Thoracic aorta (tissue), 2 donors: ENCODE data around the gene ZBTB24. TPM values are rescaled to one million over a fixed set of nuclear protein-coding genes. Genes with fewer than 3 reads are reported as not detected.

Source experiments
- ATAC-seq: fragments of 150-250 bp; one replicate; pipeline ENCODE4 v1.8.0; 2017; ENCODE audit warnings: low read depth; ENCODE audit not compliant: insufficient number of reproducible peaks, low FRiP score
- DNase-seq: peaks from one replicate; pipeline ENCODE4 v3.0.0-alpha.2; 2020; ENCODE audit warnings: low spot score
- H3K27ac ChIP-seq, 2 donors: fragments of 200-600 bp; sonication (generic); 1 replicate in 1 of 2; 2 replicates in 1 of 2; pipeline ENCODE4 v1.5.1; 2016; ENCODE audit warnings: mild to moderate bottlenecking in 2 of 2, moderate library complexity in 2 of 2
- H3K27me3 ChIP-seq: fragments of 200-600 bp; sonication (generic); replicated peaks from 2 replicates; pipeline ENCODE4 v1.6.0; 2016; ENCODE audit warnings: mild to moderate bottlenecking; ENCODE audit not compliant: insufficient read depth
- H3K36me3 ChIP-seq: fragments of 200-600 bp; sonication (generic); one replicate; pipeline ENCODE4 v1.5.1; 2016
- H3K4me1 ChIP-seq, 2 donors: fragments of 200-600 bp; sonication (generic); 1 replicate in 1 of 2; 2 replicates in 1 of 2; pipeline versions ENCODE4 v1.5.1 to v1.6.0; 2016; ENCODE audit warnings: low read depth in 2 of 2, mild to moderate bottlenecking in 1 of 2; ENCODE audit not compliant: control insufficient read depth in 1 of 2
- H3K4me3 ChIP-seq: fragments of 200-600 bp; sonication (generic); 2 replicates; pipeline ENCODE4 v1.5.1; 2016; ENCODE audit warnings: mild to moderate bottlenecking
- H3K9me3 ChIP-seq: fragments of 200-600 bp; sonication (generic); 2 replicates; pipeline ENCODE4 v1.5.1; 2016
- CTCF ChIP-seq: fragments of 200-600 bp; sonication (generic); IDR thresholded peaks from one replicate; pipeline ENCODE4 v1.5.1; 2019; ENCODE audit warnings: antibody characterized with exemption
- total RNA-seq, 2 donors: library from RNA; depleted of rRNA; stranded (reverse); fragments of >200 nt; gene quantifications; one replicate each; pipeline versions ENCODE4 v1.1.0 to v1.2.3, GENCODE V29; 2016

The ZBTB24 gene
- total RNA-seq, 2 donors from 2014 or later = 3.2 to 9.5 TPM

GRCh38 chr6:109460161-109460829 is 22.7 kb downstream of the ZBTB24 start:
- Histone ChIP-seq H3K36me3 (peaks cover under 1% of the 10 kb centered on the region), H3K27ac (no peak overlapping the region), H3K9me3 (no peaks in the 10 kb centered on the region), H3K4me3 (no peak overlapping the region), H3K4me1 (peaks cover 7 to 17% of the 10 kb centered on the region in 2 donors), H3K27me3 (no peaks in the 10 kb centered on the region)
- ATAC-seq (no peak), DNase-seq (no peak)
- no peak for TF ChIP-seq CTCF

DNA sequence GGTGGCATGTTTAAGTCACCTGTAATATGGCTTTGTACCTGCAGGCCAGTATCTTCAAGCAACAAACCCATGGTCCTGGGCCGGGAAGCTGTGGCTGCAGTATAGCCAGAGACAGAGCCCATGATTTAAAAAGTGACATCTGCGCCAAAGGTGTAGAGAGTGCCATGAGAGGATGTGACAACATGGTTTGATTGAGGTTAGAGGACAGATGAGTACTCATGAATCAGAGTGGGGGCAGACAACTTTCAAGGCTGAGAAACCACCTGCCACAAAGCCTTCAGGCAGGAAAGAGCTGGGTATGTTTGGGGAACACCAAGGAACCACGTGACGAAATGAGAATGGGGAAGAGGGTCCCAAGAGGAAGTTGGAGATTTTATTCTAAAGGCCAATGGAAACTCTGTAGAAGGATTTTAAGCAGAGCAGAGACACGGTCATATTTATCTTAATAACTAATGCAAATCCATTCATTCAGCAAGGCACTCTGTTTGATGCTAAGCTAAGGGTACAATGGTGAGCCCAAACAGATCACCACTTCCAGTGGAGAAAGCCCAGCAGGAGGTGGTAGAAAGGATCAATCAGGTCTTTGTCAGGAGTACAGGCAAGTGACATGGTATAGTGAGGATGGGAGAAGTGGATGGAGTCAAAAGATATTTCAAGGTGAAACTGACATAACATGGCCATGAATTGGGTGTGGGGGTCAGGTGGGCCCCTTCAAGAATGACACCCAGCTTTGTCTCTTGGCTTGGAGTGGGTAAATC is 24.1 kb downstream of the ZBTB24 start:
- no peak for TF ChIP-seq CTCF
- H3K4me3 ChIP-seq = no peak overlapping the region
- H3K9me3 ChIP-seq = no peaks in the 10 kb centered on the region
- H3K27me3 ChIP-seq = no peaks in the 10 kb centered on the region
- peaks cover 9 to 25% of the 10 kb centered on the region in 2 donors for H3K4me1 ChIP-seq
- H3K27ac ChIP-seq = no peak overlapping the region
- ATAC-seq = no peak
- no peak for DNase-seq
- no peaks in the 10 kb centered on the region for H3K36me3 ChIP-seq

- no peak for TF ChIP-seq CTCF
- peak overlapping the region; percentile 28 to 90 for H3K27ac ChIP-seq
- H3K4me3 ChIP-seq = no peak overlapping the region
- ATAC-seq (no peak), DNase-seq (no peak)
- no peaks in the 10 kb centered on the region for H3K36me3 ChIP-seq
- H3K9me3 ChIP-seq = no peaks in the 10 kb centered on the region
- peaks cover 9 to 31% of the 10 kb centered on the region in 2 donors for H3K4me1 ChIP-seq
- H3K27me3 ChIP-seq = no peaks in the 10 kb centered on the region
These were observed 25.4 kb downstream of the ZBTB24 start for GRCh38 chr6:109457562-109457996.

DNA sequence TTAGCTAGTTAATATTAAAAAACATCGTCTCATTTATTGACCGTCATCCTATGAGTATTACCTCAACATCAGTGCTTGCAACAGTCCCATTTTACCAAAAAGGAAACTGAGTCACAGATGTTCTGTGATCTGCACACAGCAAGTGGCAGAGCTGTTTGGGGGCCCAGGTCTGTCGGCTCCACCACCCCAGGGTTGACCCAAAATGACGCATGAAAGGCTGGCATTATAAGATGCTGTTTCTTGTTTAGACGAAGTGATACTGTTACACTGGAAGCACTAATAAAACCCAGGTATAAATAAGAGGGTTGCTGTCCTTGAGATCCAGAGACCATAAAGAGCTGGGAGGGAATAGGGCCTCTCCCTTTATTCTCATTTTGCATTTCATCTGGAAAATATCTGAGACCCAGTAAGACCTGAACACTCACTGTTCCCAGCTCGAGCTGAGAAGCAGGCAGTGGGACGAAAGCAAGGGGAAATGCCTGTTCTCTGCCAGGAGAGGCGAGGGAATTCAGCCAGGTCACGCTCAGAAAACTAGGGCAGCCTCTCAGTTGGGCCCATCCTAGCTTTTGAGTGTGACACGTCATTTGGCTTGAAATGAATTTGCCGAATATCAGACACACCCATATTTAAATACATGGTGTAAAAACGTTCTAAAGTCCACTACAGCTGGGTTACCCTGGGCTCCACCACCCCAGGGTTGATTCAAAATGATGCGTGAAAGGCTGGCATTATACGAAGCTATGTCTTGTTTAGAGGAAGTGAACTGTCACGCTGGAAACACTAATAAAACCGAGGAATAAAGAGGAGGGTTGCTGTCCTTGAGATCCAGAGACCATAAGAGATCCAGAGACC is 26.1 kb downstream of the ZBTB24 start:
- peaks cover 3% of the 10 kb centered on the region for H3K36me3 ChIP-seq
- DNase-seq (no peak), ATAC-seq (peak; percentile 24)
- TF ChIP-seq CTCF = no peak
- no peaks in the 10 kb centered on the region for H3K9me3 ChIP-seq
- H3K27me3 ChIP-seq = no peaks in the 10 kb centered on the region
- H3K27ac ChIP-seq = peak overlapping the region; percentile 73 to 90
- peak overlapping the region; percentile 95 for H3K4me3 ChIP-seq
- peaks cover 9 to 31% of the 10 kb centered on the region in 2 donors for H3K4me1 ChIP-seq

GRCh38 chr6:109456111-109456583 is 26.9 kb downstream of the ZBTB24 start:
- H3K27me3 ChIP-seq = no peaks in the 10 kb centered on the region
- peaks cover 9% of the 10 kb centered on the region for H3K36me3 ChIP-seq
- H3K9me3 ChIP-seq = no peaks in the 10 kb centered on the region
- peaks cover 9 to 31% of the 10 kb centered on the region in 2 donors for H3K4me1 ChIP-seq
- ATAC-seq = peak; percentile 4
- peak overlapping the region; percentile 95 for H3K4me3 ChIP-seq
- no peak for TF ChIP-seq CTCF
- DNase-seq = no peak
- H3K27ac ChIP-seq = peak overlapping the region; percentile 73 to 90
